CD14-positive monocyte (primary cell): ENCODE results near the gene PIK3R1. TPM values are rescaled to one million over a fixed set of nuclear protein-coding genes. Genes with fewer than 3 reads are reported as not detected.

ENCODE experiments used
- DNase-seq, 3 donors: peaks; one replicate each; pipeline ENCODE4 v3.0.0-alpha.2; 2011 to 2022
- H2AFZ ChIP-seq: 2 replicates; pipeline ENCODE4 v1.6.0; 2012; ENCODE audit warnings: mild to moderate bottlenecking, low read depth, low read length, inconsistent platforms; ENCODE audit not compliant: insufficient read depth, poor library complexity, severe bottlenecking
- H3K27ac ChIP-seq, 2 donors: 1 replicate in 1 of 2; 2 replicates in 1 of 2; pipeline ENCODE4 v1.5.1; 2012 to 2013; ENCODE audit warnings: low read length in 2 of 2, control low read depth in 1 of 2, inconsistent platforms in 1 of 2, low read depth in 1 of 2, mild to moderate bottlenecking in 1 of 2
- H3K27me3 ChIP-seq, 2 donors: one replicate each; pipeline versions ENCODE4 v1.6.0 to v1.6.1; 2011 to 2013; ENCODE audit warnings: low read length in 2 of 2; ENCODE audit not compliant: control insufficient read depth in 2 of 2, insufficient read depth in 2 of 2
- H3K36me3 ChIP-seq, 2 donors: replicated peaks in 1 of 2; 1 replicate in 1 of 2; 2 replicates in 1 of 2; pipeline versions ENCODE4 v1.5.1 to v1.6.1; 2012 to 2013; ENCODE audit warnings: low read length in 2 of 2, control low read depth in 1 of 2, inconsistent platforms in 1 of 2, mild to moderate bottlenecking in 1 of 2; ENCODE audit not compliant: insufficient read depth in 2 of 2, control insufficient read depth in 1 of 2
- H3K4me1 ChIP-seq, 2 donors: 1 replicate in 1 of 2; 2 replicates in 1 of 2; pipeline versions ENCODE4 v1.5.1 to v1.6.1; 2012 to 2013; ENCODE audit warnings: low read length in 2 of 2, control low read depth in 1 of 2, inconsistent platforms in 1 of 2, mild to moderate bottlenecking in 1 of 2, moderate library complexity in 1 of 2; ENCODE audit not compliant: insufficient read depth in 2 of 2, control insufficient read depth in 1 of 2
- H3K4me2 ChIP-seq: replicated peaks from 2 replicates; pipeline ENCODE3; 2012; ENCODE audit warnings: low read length, moderate library complexity, mild to moderate bottlenecking; ENCODE audit not compliant: poor library complexity, severe bottlenecking; ENCODE audit errors: extremely low read depth
- H3K4me3 ChIP-seq, 3 experiments: fragments of 200-600 bp in 1 of 3; sonication (generic) in 1 of 3; replicated peaks in 1 of 3; 1 replicate in 2 of 3; 2 replicates in 1 of 3; pipeline ENCODE4 v1.5.1; 2011 to 2013; ENCODE audit warnings: low read length in 3 of 3, mild to moderate bottlenecking in 3 of 3, control low read depth in 2 of 3, low read depth in 2 of 3, inconsistent platforms in 1 of 3, moderate library complexity in 1 of 3
- H3K79me2 ChIP-seq: 2 replicates; pipeline ENCODE4 v1.6.0; 2012; ENCODE audit warnings: mild to moderate bottlenecking, control low read depth, inconsistent platforms, low read length, moderate library complexity; ENCODE audit not compliant: insufficient read depth
- H3K9ac ChIP-seq: 2 replicates; pipeline ENCODE4 v1.6.0; 2017; ENCODE audit warnings: low read length, mild to moderate bottlenecking; ENCODE audit not compliant: insufficient read depth, poor library complexity, severe bottlenecking
- H3K9me3 ChIP-seq, 2 donors: replicated peaks in 1 of 2; 1 replicate in 1 of 2; 2 replicates in 1 of 2; pipeline versions ENCODE4 v1.5.1 to v1.6.1; 2012 to 2013; ENCODE audit warnings: low read length in 2 of 2, control low read depth in 1 of 2; ENCODE audit not compliant: control insufficient read depth in 1 of 2, insufficient read depth in 1 of 2
- H4K20me1 ChIP-seq: 2 replicates; pipeline ENCODE4 v1.6.0; 2012; ENCODE audit warnings: mild to moderate bottlenecking, low read length, control low read depth, moderate library complexity; ENCODE audit not compliant: insufficient read depth
- H3K27ac Mint-ChIP-seq, 7 donors: one replicate each; pipeline ENCODE4 v1.8.0; 2020; ENCODE audit warnings: mild to moderate bottlenecking in 7 of 7, mixed read lengths in 7 of 7, moderate library complexity in 6 of 7, inconsistent platforms in 2 of 7
- H3K27me3 Mint-ChIP-seq, 3 donors: one replicate each; pipeline ENCODE4 v1.8.0; 2021 to 2022; ENCODE audit warnings: low read depth in 3 of 3, mild to moderate bottlenecking in 3 of 3, mixed read lengths in 3 of 3, moderate library complexity in 3 of 3, inconsistent platforms in 1 of 3
- H3K36me3 Mint-ChIP-seq, 2 donors: one replicate each; pipeline ENCODE4 v1.8.0; 2020; ENCODE audit warnings: mixed read lengths in 2 of 2, inconsistent platforms in 1 of 2, mild to moderate bottlenecking in 1 of 2
- H3K4me1 Mint-ChIP-seq: one replicate; pipeline ENCODE4 v1.8.0; 2020; ENCODE audit warnings: mild to moderate bottlenecking, mixed read lengths
- H3K4me3 Mint-ChIP-seq, 2 donors: one replicate each; pipeline ENCODE4 v1.8.0; 2020; ENCODE audit warnings: mild to moderate bottlenecking in 2 of 2, mixed read lengths in 2 of 2, moderate library complexity in 1 of 2
- H3K9me3 Mint-ChIP-seq, 7 donors: one replicate each; pipeline ENCODE4 v1.8.0; 2020 to 2022; ENCODE audit warnings: mixed read lengths in 7 of 7, mild to moderate bottlenecking in 6 of 7, moderate library complexity in 6 of 7, inconsistent platforms in 2 of 7
- WGBS: methylation state at CpG from one replicate; pipeline ENCODE4 v1.1.5; 2013; ENCODE audit warnings: missing lambda C conversion rate; ENCODE audit not compliant: insufficient coverage; 5-methylcytosine and 5-hydroxymethylcytosine counted together
- intact Hi-C, 2 donors: fragments of 100-400 bp; cut with micrococcal nuclease; formaldehyde crosslinking; loops; one replicate each; pipeline versions ENCODE4 v1.15.0 to v1.15.1; 2023
- polyA plus RNA-seq, 3 donors: library from polyadenylated mRNA; depleted of rRNA in 1 of 3; unstranded in 2 of 3; stranded (reverse) in 1 of 3; fragments of 300-500 nt in 2 of 3; fragments of >200 nt in 1 of 3; fragmentation: Illumina TruSeq in 2 of 3; gene quantifications; 1 replicate in 2 of 3; 2 replicates in 1 of 3; pipeline ENCODE4 v1.2.3, GENCODE V29; 2012 to 2021
- TF ChIP-seq, protein P1 (sequence below): fragments of 200-600 bp; IDR thresholded peaks from one replicate; pipeline ENCODE4 v1.8.0; 2022; ENCODE audit warnings: antibody characterized with exemption, mild to moderate bottlenecking

Gene PIK3R1
- polyA plus RNA-seq, 3 donors = 9.5 to 25.5 (median 10.5) TPM

DNA sequence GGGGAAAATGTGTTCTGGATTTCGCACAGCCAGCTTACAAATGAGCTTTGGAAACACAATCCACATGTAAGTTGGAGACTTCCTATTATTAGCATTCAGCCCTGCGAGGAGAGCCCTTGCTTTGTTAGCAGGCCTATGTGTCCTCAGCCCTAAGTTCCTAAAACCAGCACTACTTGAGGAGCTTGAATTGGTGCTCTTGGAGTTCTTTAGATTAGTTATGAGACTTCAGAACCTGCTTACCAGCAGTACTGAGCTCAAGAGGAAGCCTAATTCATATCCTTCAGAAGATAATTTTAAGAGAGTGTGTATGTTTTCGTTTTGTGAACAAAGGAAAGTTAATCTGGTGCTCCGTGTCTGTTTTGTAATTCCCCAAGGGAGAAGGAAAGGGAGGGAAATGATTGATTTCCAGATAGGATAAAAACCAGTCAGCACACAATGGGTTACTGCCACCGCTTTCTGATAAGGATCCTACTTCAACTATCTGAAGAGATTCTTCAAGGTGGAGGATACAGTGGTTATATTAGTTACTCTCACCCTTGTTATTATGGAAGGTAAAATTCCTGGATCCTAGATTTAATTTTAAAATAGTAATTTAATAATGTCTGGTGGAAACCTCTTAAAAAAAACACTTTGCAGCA is 35.2 kb downstream of the PIK3R1 start:
- peaks cover 10 to 26% of the 10 kb centered on the region in 2 donors for H3K36me3 Mint-ChIP-seq
- Histone ChIP-seq H3K27me3 (no peaks in the 10 kb centered on the region), H2AFZ (no peak overlapping the region), H3K9me3 (no peaks in the 10 kb centered on the region), H3K4me2 (no peak overlapping the region), H3K4me1 (peaks cover 28 to 46% of the 10 kb centered on the region in 2 donors), H3K79me2 (peaks cover 100% of the 10 kb centered on the region), H4K20me1 (peaks cover 89% of the 10 kb centered on the region), H3K9ac (no peak overlapping the region), H3K36me3 (peaks cover 0 to 4% of the 10 kb centered on the region in 2 donors), H3K27ac (peak overlapping the region in 1 of 2 donors; percentile 69), H3K4me3 (no peak overlapping the region)
- peak overlapping the region in 5 of 7 donors; percentile 40 to 86 (median 61) for H3K27ac Mint-ChIP-seq
- WGBS = 42% methylated on average over 2 of the region's 5 CpGs
- H3K4me1 Mint-ChIP-seq = peaks cover 64% of the 10 kb centered on the region
- TF ChIP-seq, protein P1, sequence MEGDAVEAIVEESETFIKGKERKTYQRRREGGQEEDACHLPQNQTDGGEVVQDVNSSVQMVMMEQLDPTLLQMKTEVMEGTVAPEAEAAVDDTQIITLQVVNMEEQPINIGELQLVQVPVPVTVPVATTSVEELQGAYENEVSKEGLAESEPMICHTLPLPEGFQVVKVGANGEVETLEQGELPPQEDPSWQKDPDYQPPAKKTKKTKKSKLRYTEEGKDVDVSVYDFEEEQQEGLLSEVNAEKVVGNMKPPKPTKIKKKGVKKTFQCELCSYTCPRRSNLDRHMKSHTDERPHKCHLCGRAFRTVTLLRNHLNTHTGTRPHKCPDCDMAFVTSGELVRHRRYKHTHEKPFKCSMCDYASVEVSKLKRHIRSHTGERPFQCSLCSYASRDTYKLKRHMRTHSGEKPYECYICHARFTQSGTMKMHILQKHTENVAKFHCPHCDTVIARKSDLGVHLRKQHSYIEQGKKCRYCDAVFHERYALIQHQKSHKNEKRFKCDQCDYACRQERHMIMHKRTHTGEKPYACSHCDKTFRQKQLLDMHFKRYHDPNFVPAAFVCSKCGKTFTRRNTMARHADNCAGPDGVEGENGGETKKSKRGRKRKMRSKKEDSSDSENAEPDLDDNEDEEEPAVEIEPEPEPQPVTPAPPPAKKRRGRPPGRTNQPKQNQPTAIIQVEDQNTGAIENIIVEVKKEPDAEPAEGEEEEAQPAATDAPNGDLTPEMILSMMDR = no peak
- H3K4me3 Mint-ChIP-seq = no peak overlapping the region
- DNase-seq = peak in 1 of 3 donors; percentile 29
- peaks cover 0 to 2% (median 0%) of the 10 kb centered on the region in 7 donors for H3K9me3 Mint-ChIP-seq
- intact Hi-C loops = loop anchor here (5.0 to 10.0 kb wide), 3 partner anchors 33 to 1006 kb away; partner anchors contain the start of gene PIK3R1 (in 1 of the 2)
- H3K27me3 Mint-ChIP-seq = no peaks in the 10 kb centered on the region

- no peak overlapping the region for H3K4me3 Mint-ChIP-seq
- H3K27me3 Mint-ChIP-seq = no peaks in the 10 kb centered on the region
- peaks cover 0 to 1% (median 0%) of the 10 kb centered on the region in 7 donors for H3K9me3 Mint-ChIP-seq
- Histone ChIP-seq H3K36me3 (peaks cover 0 to 4% of the 10 kb centered on the region in 2 donors), H3K4me3 (no peak overlapping the region), H3K9ac (no peak overlapping the region), H4K20me1 (peaks cover 92% of the 10 kb centered on the region), H3K4me2 (no peak overlapping the region), H3K27me3 (no peaks in the 10 kb centered on the region), H3K79me2 (peaks cover 100% of the 10 kb centered on the region), H3K9me3 (no peaks in the 10 kb centered on the region), H3K27ac (peak overlapping the region; percentile 17 to 22), H2AFZ (no peak overlapping the region), H3K4me1 (peaks cover 28 to 46% of the 10 kb centered on the region in 2 donors)
- peaks cover 11 to 23% of the 10 kb centered on the region in 2 donors for H3K36me3 Mint-ChIP-seq
- H3K27ac Mint-ChIP-seq = peak overlapping the region in 6 of 7 donors; percentile 21 to 84 (median 52)
- WGBS = 8% methylated on average over 2 of the region's 4 CpGs
- TF ChIP-seq, protein P1 = no peak
- intact Hi-C loops = loop anchor here (5.0 to 10.0 kb wide), 3 partner anchors 34 to 1007 kb away; partner anchors contain the start of gene PIK3R1 (in 1 of the 2)
- H3K4me1 Mint-ChIP-seq = peaks cover 65% of the 10 kb centered on the region
- DNase-seq = peak in 1 of 3 donors; percentile 65
Measured at GRCh38 chr5:68251386-68251785, 35.8 kb downstream of the PIK3R1 start.
